ENCODE results near the gene NXPH1. TPM values are rescaled to one million over a fixed set of nuclear protein-coding genes. Genes with fewer than 3 reads are reported as not detected.

NXPH1 gene
- total and polyA plus RNA-seq, 9 of the 15 experiments (the other 6 are each of a cell fraction or from before 2014, with no cell fraction given): 0.16 TPM; not detected in 8

DNA sequence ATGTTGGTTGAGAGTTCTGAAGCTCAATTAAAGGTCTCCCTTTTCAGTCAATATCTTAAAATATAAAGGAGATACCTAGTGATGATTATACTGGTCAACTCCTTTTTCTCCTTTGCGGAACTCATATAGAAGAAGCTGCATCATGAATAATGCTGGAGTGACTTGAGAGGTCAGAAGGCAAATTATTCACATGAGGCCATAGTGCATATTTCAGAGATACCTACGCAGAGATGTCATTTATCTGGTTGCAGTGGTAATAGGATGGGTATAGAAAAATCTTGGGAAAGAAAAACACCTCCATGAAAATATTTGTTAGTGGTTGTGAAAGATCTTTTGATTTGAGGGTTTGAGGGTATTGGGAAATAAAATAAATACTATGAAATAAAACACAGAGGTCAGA, 47.7 kb downstream of the NXPH1 start:
- POLR2A ChIA-PET: no interaction called here
- CTCF ChIA-PET (ENCODE audit: low intra/inter-chr PET ratio): no interaction called here
- Histone ChIP-seq H3K9me1 (ENCODE audit: control insufficient read depth, insufficient read depth, low read length) (no peaks in the 10 kb centered on the region), H3K79me2 (ENCODE audit: control insufficient read depth, insufficient read depth, low read length) (no peaks in the 10 kb centered on the region), H3K4me3 (no peak overlapping the region), H3K9ac (ENCODE audit: insufficient read depth in 1 of 2, low read depth in 2 of 2, low read length in 2 of 2) (no peak overlapping the region), H4K20me1 (replicated peaks; ENCODE audit: control insufficient read depth, insufficient read depth, low read length) (no peaks in the 10 kb centered on the region), H3K27me3 (ENCODE audit: control insufficient read depth in 2 of 2, insufficient read depth in 2 of 2, low read length in 2 of 2) (no peaks in the 10 kb centered on the region), H3K9me3 (replicated peaks; ENCODE audit: control insufficient read depth, insufficient read depth, low read depth, low read length) (no peaks in the 10 kb centered on the region), H3K4me2 (ENCODE audit: insufficient read depth, low read length) (no peak overlapping the region), H3K36me3 (ENCODE audit: control insufficient read depth, insufficient read depth, low read length) (no peaks in the 10 kb centered on the region), H3K4me1 (replicated peaks in 1 of 2; ENCODE audit: control insufficient read depth in 2 of 2, insufficient read depth in 2 of 2, low read length in 2 of 2) (no peaks in the 10 kb centered on the region), H3K27ac (ENCODE audit: extremely low read depth, low read depth, low read length) (no peak overlapping the region), H2AFZ (ENCODE audit: low read depth, low read length) (no peak overlapping the region)
- ATAC-seq: no peak
- BruUV-seq (replicated peaks): no TSS peak
- no peak for FAIRE-seq
- in situ Hi-C loops (cut with MboI) (no loop called here), intact Hi-C loops (cut with micrococcal nuclease) (no loop called here)
- 10% methylated on average over 2 of the region's 2 CpGs for WGBS (ENCODE audit: insufficient coverage, low coverage, missing lambda C conversion rate)
- no peak for DNase-seq (ENCODE audit: extremely low read depth in 1 of 4, low spot score in 3 of 4)
- TF ChIP-seq, protein P1, sequence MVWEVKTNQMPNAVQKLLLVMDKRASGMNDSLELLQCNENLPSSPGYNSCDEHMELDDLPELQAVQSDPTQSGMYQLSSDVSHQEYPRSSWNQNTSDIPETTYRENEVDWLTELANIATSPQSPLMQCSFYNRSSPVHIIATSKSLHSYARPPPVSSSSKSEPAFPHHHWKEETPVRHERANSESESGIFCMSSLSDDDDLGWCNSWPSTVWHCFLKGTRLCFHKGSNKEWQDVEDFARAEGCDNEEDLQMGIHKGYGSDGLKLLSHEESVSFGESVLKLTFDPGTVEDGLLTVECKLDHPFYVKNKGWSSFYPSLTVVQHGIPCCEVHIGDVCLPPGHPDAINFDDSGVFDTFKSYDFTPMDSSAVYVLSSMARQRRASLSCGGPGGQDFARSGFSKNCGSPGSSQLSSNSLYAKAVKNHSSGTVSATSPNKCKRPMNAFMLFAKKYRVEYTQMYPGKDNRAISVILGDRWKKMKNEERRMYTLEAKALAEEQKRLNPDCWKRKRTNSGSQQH (CRISPR knock-in tag; IDR thresholded peaks at IDR 0.05): no peak
- TF ChIP-seq ZNF551 (CRISPR knock-in tag; IDR thresholded peaks at IDR 0.05): no peak

DNA sequence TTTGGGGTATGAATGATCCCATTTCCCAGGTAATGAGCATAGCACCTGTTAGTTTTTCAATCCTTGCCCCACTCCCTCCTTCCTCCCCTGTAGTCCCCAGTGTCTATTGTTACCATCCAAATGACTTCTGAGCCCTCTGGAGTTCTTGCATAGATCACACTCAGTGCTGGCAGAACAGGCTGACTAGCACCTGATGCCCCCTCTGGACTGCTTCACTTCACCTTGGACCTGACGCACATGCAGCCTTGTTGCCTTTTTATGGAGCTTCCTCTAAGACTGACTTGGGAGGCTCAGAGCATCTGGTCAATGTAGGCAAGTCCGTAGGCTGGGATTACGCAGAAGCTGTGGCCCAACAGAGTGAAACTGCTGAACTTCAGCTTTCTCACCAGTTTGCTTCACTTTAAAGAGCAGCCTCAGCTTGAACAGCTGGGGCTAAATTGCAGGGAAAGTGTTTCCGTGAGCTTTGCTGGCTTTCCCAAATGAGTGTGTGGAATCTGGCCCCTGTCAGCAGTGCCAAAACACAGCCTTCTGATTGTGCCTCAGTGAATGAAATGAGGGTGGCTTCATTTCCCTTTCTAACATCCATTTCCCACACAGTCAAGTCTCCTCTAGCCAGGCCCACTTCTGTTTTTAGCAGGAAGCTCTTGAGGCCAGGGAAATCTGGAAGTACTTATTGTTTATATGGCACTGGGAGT, 48.5 kb downstream of the NXPH1 start:
- no peaks in the 10 kb centered on the region for H3K9me1 ChIP-seq (ENCODE audit: control insufficient read depth, insufficient read depth, low read length)

More for the DNA sequence above, 48.5 kb downstream of the NXPH1 start:
- H2AFZ ChIP-seq (ENCODE audit: low read depth, low read length): no peak overlapping the region
- TF ChIP-seq ZZZ3 (IDR thresholded peaks at IDR 0.05) (no peak), MCM3 (IDR thresholded peaks at IDR 0.05) (no peak), ETS2 (tag; IDR thresholded peaks at IDR 0.05; ENCODE audit: borderline replicate concordance, poor library complexity, severe bottlenecking) (no peak), ZNF408 (CRISPR knock-in tag; IDR thresholded peaks at IDR 0.05; ENCODE audit: low read depth) (no peak), SRSF3 (IDR thresholded peaks at IDR 0.05; ENCODE audit: insufficient read depth, low read length) (no peak), ZNF436 (CRISPR knock-in tag; IDR thresholded peaks at IDR 0.05) (no peak), ETV1 (tag; conservative IDR thresholded peaks at IDR 0.05; ENCODE audit: low read depth) (no peak)
- TF ChIP-seq, protein P2, sequence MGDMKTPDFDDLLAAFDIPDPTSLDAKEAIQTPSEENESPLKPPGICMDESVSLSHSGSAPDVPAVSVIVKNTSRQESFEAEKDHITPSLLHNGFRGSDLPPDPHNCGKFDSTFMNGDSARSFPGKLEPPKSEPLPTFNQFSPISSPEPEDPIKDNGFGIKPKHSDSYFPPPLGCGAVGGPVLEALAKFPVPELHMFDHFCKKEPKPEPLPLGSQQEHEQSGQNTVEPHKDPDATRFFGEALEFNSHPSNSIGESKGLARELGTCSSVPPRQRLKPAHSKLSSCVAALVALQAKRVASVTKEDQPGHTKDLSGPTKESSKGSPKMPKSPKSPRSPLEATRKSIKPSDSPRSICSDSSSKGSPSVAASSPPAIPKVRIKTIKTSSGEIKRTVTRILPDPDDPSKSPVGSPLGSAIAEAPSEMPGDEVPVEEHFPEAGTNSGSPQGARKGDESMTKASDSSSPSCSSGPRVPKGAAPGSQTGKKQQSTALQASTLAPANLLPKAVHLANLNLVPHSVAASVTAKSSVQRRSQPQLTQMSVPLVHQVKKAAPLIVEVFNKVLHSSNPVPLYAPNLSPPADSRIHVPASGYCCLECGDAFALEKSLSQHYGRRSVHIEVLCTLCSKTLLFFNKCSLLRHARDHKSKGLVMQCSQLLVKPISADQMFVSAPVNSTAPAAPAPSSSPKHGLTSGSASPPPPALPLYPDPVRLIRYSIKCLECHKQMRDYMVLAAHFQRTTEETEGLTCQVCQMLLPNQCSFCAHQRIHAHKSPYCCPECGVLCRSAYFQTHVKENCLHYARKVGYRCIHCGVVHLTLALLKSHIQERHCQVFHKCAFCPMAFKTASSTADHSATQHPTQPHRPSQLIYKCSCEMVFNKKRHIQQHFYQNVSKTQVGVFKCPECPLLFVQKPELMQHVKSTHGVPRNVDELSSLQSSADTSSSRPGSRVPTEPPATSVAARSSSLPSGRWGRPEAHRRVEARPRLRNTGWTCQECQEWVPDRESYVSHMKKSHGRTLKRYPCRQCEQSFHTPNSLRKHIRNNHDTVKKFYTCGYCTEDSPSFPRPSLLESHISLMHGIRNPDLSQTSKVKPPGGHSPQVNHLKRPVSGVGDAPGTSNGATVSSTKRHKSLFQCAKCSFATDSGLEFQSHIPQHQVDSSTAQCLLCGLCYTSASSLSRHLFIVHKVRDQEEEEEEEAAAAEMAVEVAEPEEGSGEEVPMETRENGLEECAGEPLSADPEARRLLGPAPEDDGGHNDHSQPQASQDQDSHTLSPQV (IDR thresholded peaks at IDR 0.05): no peak
- no peaks in the 10 kb centered on the region for H3K9me3 ChIP-seq (replicated peaks; ENCODE audit: control insufficient read depth, insufficient read depth, low read depth, low read length)
- in situ Hi-C loops (cut with MboI): no loop called here
- H3K4me3 ChIP-seq: no peak overlapping the region
- FAIRE-seq (no peak), ATAC-seq (no peak), DNase-seq (ENCODE audit: extremely low read depth in 1 of 4, low spot score in 3 of 4) (no peak)
- no peaks in the 10 kb centered on the region for H4K20me1 ChIP-seq (replicated peaks; ENCODE audit: control insufficient read depth, insufficient read depth, low read length)
- BruUV-seq (replicated peaks): no TSS peak
- ChIA-PET POLR2A (no interaction called here), CTCF (ENCODE audit: low intra/inter-chr PET ratio) (no interaction called here)
- H3K27me3 ChIP-seq (ENCODE audit: control insufficient read depth in 2 of 2, insufficient read depth in 2 of 2, low read length in 2 of 2): no peaks in the 10 kb centered on the region
- H3K9ac ChIP-seq (ENCODE audit: insufficient read depth in 1 of 2, low read depth in 2 of 2, low read length in 2 of 2): no peak overlapping the region
- no peaks in the 10 kb centered on the region for H3K36me3 ChIP-seq (ENCODE audit: control insufficient read depth, insufficient read depth, low read length)
- intact Hi-C loops (cut with micrococcal nuclease): no loop called here
- WGBS (ENCODE audit: insufficient coverage, low coverage, missing lambda C conversion rate): 0% methylated on average over 4 of the region's 4 CpGs
- H3K4me1 ChIP-seq (replicated peaks in 1 of 2; ENCODE audit: control insufficient read depth in 2 of 2, insufficient read depth in 2 of 2, low read length in 2 of 2): no peaks in the 10 kb centered on the region
- no peak overlapping the region for H3K27ac ChIP-seq (ENCODE audit: extremely low read depth, low read depth, low read length)
- no peaks in the 10 kb centered on the region for H3K79me2 ChIP-seq (ENCODE audit: control insufficient read depth, insufficient read depth, low read length)
- H3K4me2 ChIP-seq (ENCODE audit: insufficient read depth, low read length): no peak overlapping the region
